DMS 273 (cell line): ENCODE results near the gene GAS6.
"Not testable (repeated sequence)": the region's sequence is repeated elsewhere in the genome, so short reads cannot be mapped to it uniquely, and the experiment has no call there.

ENCODE experiments used
- DNase-seq: peaks from one replicate; lab custom pipeline; 2025; ENCODE audit not compliant: unreplicated experiment; lab: John Stamatoyannopoulos, UW

GAS6 gene

GRCh38 chr13:113863524-113864272, at the start of gene GAS6:
Gene GAS6, minus strand, starts transcription at chr13:113864076. Its CDS starts 156 bp downstream, at chr13:113863920.
- peak; percentile 56 for DNase-seq

GRCh38 chr13:113913408-113913807, 49.5 kb upstream of the GAS6 start:
- not testable (repeated sequence) for DNase-seq

- no peak for DNase-seq
Observed at GRCh38 chr13:113912596-113912995, 48.7 kb upstream of the GAS6 start.

GRCh38 chr13:113907635-113908617, 44.0 kb upstream of the GAS6 start:
- peak; percentile 84 for DNase-seq

GRCh38 chr13:113906571-113906970, 42.7 kb upstream of the GAS6 start:
- peak; percentile 54 for DNase-seq

- no peak for DNase-seq
Observed at GRCh38 chr13:113905942-113906341, 42.1 kb upstream of the GAS6 start.

- DNase-seq: no peak
Observed at GRCh38 chr13:113905018-113905417, 41.1 kb upstream of the GAS6 start.

- DNase-seq: peak; percentile 34
Observed at GRCh38 chr13:113904411-113904810, 40.5 kb upstream of the GAS6 start.

GRCh38 chr13:113903912-113904311, 40.0 kb upstream of the GAS6 start:
- DNase-seq: no peak

GRCh38 chr13:113902986-113903775, 39.3 kb upstream of the GAS6 start:
- no peak for DNase-seq

- DNase-seq: no peak
Observed at GRCh38 chr13:113902481-113902880, 38.6 kb upstream of the GAS6 start.

- no peak for DNase-seq
Observed at GRCh38 chr13:113901642-113902041, 37.8 kb upstream of the GAS6 start.

- DNase-seq: no peak
Observed at GRCh38 chr13:113901231-113901630, 37.4 kb upstream of the GAS6 start.

GRCh38 chr13:113900646-113901045, 36.8 kb upstream of the GAS6 start:
- no peak for DNase-seq

- DNase-seq: no peak
Observed at GRCh38 chr13:113898391-113898790, 34.5 kb upstream of the GAS6 start.

GRCh38 chr13:113897966-113898365, 34.1 kb upstream of the GAS6 start:
- no peak for DNase-seq

GRCh38 chr13:113897161-113897560, 33.3 kb upstream of the GAS6 start:
- DNase-seq: no peak

GRCh38 chr13:113895436-113895835, 31.6 kb upstream of the GAS6 start:
- no peak for DNase-seq

- no peak for DNase-seq
Observed at GRCh38 chr13:113890774-113891480, 27.1 kb upstream of the GAS6 start.

GRCh38 chr13:113889467-113889866, 25.6 kb upstream of the GAS6 start:
- DNase-seq: no peak
